ENCODE measurements around the gene GBP4.

GBP4 gene

GRCh38 chr1:89206373-89206772 lies 7.6 kb upstream of the GBP4 start:
- H3K36me3 ChIP-seq, result no peaks in the 10 kb centered on the region
- peaks cover 4% of the 10 kb centered on the region for H3K27me3 ChIP-seq (ENCODE audit: insufficient read depth, low read depth, severe bottlenecking)
- no peak overlapping the region for H3K27ac ChIP-seq
- H3K4me3 ChIP-seq (ENCODE audit: low read depth, low read length), result no peak overlapping the region
- DNase-seq, result no peak
- TF ChIP-seq CTCF (IDR thresholded peaks at IDR 0.05; ENCODE audit: low read depth, low read length), result no peak
- H3K9me3 ChIP-seq (ENCODE audit: severe bottlenecking), result peaks cover 11% of the 10 kb centered on the region

- Histone ChIP-seq H3K27me3 (ENCODE audit: insufficient read depth, low read depth, severe bottlenecking) (peaks cover 4% of the 10 kb centered on the region), H3K4me3 (ENCODE audit: low read depth, low read length) (no peak overlapping the region), H3K36me3 (no peaks in the 10 kb centered on the region), H3K27ac (no peak overlapping the region), H3K9me3 (ENCODE audit: severe bottlenecking) (peaks cover 8% of the 10 kb centered on the region)
- TF ChIP-seq CTCF (IDR thresholded peaks at IDR 0.05; ENCODE audit: low read depth, low read length), result no peak
- DNase-seq, result no peak
Observed at GRCh38 chr1:89203166-89203565, 4.4 kb upstream of the GBP4 start.

- Histone ChIP-seq H3K9me3 (ENCODE audit: severe bottlenecking) (peaks cover 8% of the 10 kb centered on the region), H3K27me3 (ENCODE audit: insufficient read depth, low read depth, severe bottlenecking) (peaks cover 6% of the 10 kb centered on the region), H3K36me3 (no peaks in the 10 kb centered on the region), H3K27ac (no peak overlapping the region), H3K4me3 (ENCODE audit: low read depth, low read length) (no peak overlapping the region)
- no peak for DNase-seq
- no peak for TF ChIP-seq CTCF (IDR thresholded peaks at IDR 0.05; ENCODE audit: low read depth, low read length)
Observed at GRCh38 chr1:89201106-89201794, 2.5 kb upstream of the GBP4 start.

GRCh38 chr1:89200663-89201062 lies 1.9 kb upstream of the GBP4 start:
- no peak for TF ChIP-seq CTCF (IDR thresholded peaks at IDR 0.05; ENCODE audit: low read depth, low read length)
- Histone ChIP-seq H3K9me3 (ENCODE audit: severe bottlenecking) (peaks cover 8% of the 10 kb centered on the region), H3K36me3 (no peaks in the 10 kb centered on the region), H3K27me3 (ENCODE audit: insufficient read depth, low read depth, severe bottlenecking) (peaks cover 6% of the 10 kb centered on the region), H3K27ac (no peak overlapping the region), H3K4me3 (ENCODE audit: low read depth, low read length) (no peak overlapping the region)
- DNase-seq, result no peak

- no peak overlapping the region for H3K27ac ChIP-seq
- H3K4me3 ChIP-seq (ENCODE audit: low read depth, low read length), result no peak overlapping the region
- peaks cover 6% of the 10 kb centered on the region for H3K27me3 ChIP-seq (ENCODE audit: insufficient read depth, low read depth, severe bottlenecking)
- no peaks in the 10 kb centered on the region for H3K36me3 ChIP-seq
- DNase-seq, result no peak
- TF ChIP-seq CTCF (IDR thresholded peaks at IDR 0.05; ENCODE audit: low read depth, low read length), result no peak
- peaks cover 2% of the 10 kb centered on the region for H3K9me3 ChIP-seq (ENCODE audit: severe bottlenecking)
Observed at GRCh38 chr1:89199525-89200031, 836 bp upstream of the GBP4 start.

GRCh38 chr1:89198081-89198480 lies 661 bp downstream of the GBP4 start:
- Histone ChIP-seq H3K9me3 (ENCODE audit: severe bottlenecking) (no peaks in the 10 kb centered on the region), H3K27ac (no peak overlapping the region), H3K36me3 (no peaks in the 10 kb centered on the region), H3K4me3 (ENCODE audit: low read depth, low read length) (no peak overlapping the region), H3K27me3 (ENCODE audit: insufficient read depth, low read depth, severe bottlenecking) (peaks cover 6% of the 10 kb centered on the region)
- no peak for DNase-seq
- no peak for TF ChIP-seq CTCF (IDR thresholded peaks at IDR 0.05; ENCODE audit: low read depth, low read length)
